Tibial nerve (tissue), 4 donors: ENCODE data around the gene TEX35.

Experiments used
- CTCF ChIP-seq, 5 experiments: fragments of 200-600 bp in 3 of 5; fragments of 450-650 bp in 2 of 5; sonication (generic) in 3 of 5; IDR thresholded peaks; one replicate each; pipeline ENCODE4 v1.5.1; 2016 to 2019; ENCODE audit warnings: antibody characterized with exemption in 5 of 5, mild to moderate bottlenecking in 3 of 5, moderate library complexity in 2 of 5
- EP300 ChIP-seq, 2 donors: sonication (generic); formaldehyde crosslinking; IDR thresholded peaks; one replicate each; pipeline ENCODE4 v1.6.1; 2017; ENCODE audit warnings: antibody characterized with exemption in 2 of 2, mild to moderate bottlenecking in 1 of 2
- POLR2A ChIP-seq, 2 donors: fragments of 450-650 bp; IDR thresholded peaks; one replicate each; pipeline ENCODE4 v1.6.1; 2017; ENCODE audit warnings: antibody characterized with exemption in 2 of 2, mild to moderate bottlenecking in 2 of 2, moderate library complexity in 2 of 2

- TF ChIP-seq CTCF (IDR thresholded peaks at IDR 0.05) (no peak), EP300 (IDR thresholded peaks at IDR 0.05) (no peak), POLR2A (IDR thresholded peaks at IDR 0.05) (no peak)
Measured at GRCh38 chr1:178541829-178542553, 29.1 kb downstream of the TEX35 start.
